Ishikawa (cell line): ENCODE data around the gene STAC2.
A peak's percentile ranks its signal among the peaks of the same experiment; 100 is the strongest.

Experiments
- CEBPB ChIP-seq: IDR thresholded peaks from 2 replicates; pipeline ENCODE4 v1.6.1; 2012
- CREB1 ChIP-seq: IDR thresholded peaks from 2 replicates; pipeline ENCODE4 v1.6.1; 2012; ENCODE audit warnings: low read depth
- EGR1 ChIP-seq: IDR thresholded peaks from 2 replicates; pipeline ENCODE4 v1.6.1; 2012
- EP300 ChIP-seq: IDR thresholded peaks from 2 replicates; pipeline ENCODE4 v1.6.1; 2012; ENCODE audit warnings: borderline replicate concordance
- FOXM1 ChIP-seq: IDR thresholded peaks from 2 replicates; pipeline ENCODE4 v1.6.1; 2012; ENCODE audit warnings: low read depth, borderline replicate concordance
- NFIC ChIP-seq: IDR thresholded peaks from 2 replicates; pipeline ENCODE4 v1.6.1; 2012
- RAD21 ChIP-seq: IDR thresholded peaks from 2 replicates; pipeline ENCODE4 v1.6.1; 2012; ENCODE audit warnings: low read depth
- TAF1 ChIP-seq: IDR thresholded peaks from 2 replicates; pipeline ENCODE4 v1.6.1; 2012; ENCODE audit warnings: low read depth, mild to moderate bottlenecking
- TCF12 ChIP-seq: IDR thresholded peaks from 2 replicates; pipeline ENCODE4 v1.6.1; 2012; ENCODE audit warnings: low read depth
- TEAD4 ChIP-seq: IDR thresholded peaks from 2 replicates; pipeline ENCODE4 v1.6.1; 2012
- YY1 ChIP-seq: IDR thresholded peaks from 2 replicates; pipeline ENCODE4 v1.6.1; 2012; ENCODE audit warnings: low read depth
- ZBTB7A ChIP-seq: IDR thresholded peaks from 2 replicates; pipeline ENCODE4 v1.6.1; 2012; ENCODE audit warnings: low read depth
- TF ChIP-seq, protein P1 (sequence below): IDR thresholded peaks from 2 replicates; pipeline ENCODE4 v1.6.1; 2012; ENCODE audit warnings: low read depth, mild to moderate bottlenecking
- TF ChIP-seq, protein P2 (sequence below): IDR thresholded peaks from 2 replicates; pipeline ENCODE4 v1.6.1; 2012
- TF ChIP-seq, protein P3 (sequence below): IDR thresholded peaks from 2 replicates; pipeline ENCODE4 v1.6.1; 2012

The STAC2 gene

DNA sequence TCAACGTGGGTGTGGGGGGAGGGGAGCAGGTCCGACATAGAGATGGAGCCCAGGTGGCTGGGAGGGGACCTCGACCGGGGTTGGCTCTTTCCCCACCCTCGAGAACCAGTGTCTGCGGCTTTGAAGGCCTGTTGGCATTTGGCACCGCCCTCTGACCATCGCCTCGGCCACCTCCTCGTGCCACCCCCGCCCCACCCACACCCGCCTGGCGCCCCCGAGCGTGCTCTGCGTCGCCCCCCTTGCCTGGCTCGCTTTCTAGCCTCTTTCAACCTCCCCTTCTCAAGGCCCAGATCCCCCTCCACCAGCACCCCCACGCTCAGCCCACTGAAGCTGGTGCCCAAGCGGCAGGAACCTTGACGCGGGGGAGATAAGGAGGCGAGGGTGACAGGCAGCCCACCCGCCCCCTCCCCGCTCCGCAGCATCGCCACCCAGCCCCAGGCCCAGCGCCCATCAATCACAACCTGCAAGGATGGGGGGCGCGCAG, 28.9 kb downstream of the STAC2 start:
- 0 out of 2 replicates have a peak, but pooled peaks have one; percentile 2 for TF ChIP-seq TEAD4
- TF ChIP-seq, protein P1, sequence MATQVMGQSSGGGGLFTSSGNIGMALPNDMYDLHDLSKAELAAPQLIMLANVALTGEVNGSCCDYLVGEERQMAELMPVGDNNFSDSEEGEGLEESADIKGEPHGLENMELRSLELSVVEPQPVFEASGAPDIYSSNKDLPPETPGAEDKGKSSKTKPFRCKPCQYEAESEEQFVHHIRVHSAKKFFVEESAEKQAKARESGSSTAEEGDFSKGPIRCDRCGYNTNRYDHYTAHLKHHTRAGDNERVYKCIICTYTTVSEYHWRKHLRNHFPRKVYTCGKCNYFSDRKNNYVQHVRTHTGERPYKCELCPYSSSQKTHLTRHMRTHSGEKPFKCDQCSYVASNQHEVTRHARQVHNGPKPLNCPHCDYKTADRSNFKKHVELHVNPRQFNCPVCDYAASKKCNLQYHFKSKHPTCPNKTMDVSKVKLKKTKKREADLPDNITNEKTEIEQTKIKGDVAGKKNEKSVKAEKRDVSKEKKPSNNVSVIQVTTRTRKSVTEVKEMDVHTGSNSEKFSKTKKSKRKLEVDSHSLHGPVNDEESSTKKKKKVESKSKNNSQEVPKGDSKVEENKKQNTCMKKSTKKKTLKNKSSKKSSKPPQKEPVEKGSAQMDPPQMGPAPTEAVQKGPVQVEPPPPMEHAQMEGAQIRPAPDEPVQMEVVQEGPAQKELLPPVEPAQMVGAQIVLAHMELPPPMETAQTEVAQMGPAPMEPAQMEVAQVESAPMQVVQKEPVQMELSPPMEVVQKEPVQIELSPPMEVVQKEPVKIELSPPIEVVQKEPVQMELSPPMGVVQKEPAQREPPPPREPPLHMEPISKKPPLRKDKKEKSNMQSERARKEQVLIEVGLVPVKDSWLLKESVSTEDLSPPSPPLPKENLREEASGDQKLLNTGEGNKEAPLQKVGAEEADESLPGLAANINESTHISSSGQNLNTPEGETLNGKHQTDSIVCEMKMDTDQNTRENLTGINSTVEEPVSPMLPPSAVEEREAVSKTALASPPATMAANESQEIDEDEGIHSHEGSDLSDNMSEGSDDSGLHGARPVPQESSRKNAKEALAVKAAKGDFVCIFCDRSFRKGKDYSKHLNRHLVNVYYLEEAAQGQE = no peak
- TF ChIP-seq, protein P2, sequence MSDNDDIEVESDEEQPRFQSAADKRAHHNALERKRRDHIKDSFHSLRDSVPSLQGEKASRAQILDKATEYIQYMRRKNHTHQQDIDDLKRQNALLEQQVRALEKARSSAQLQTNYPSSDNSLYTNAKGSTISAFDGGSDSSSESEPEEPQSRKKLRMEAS = peak; percentile 58
- 0 out of 2 replicates have a peak, but pooled peaks have one; percentile 58 for TF ChIP-seq ZBTB7A
- 0 out of 2 replicates have a peak, but pooled peaks have one; percentile 3 for TF ChIP-seq EP300
- TF ChIP-seq EGR1 = peak; percentile 24
- TF ChIP-seq NFIC = no peak

- TF ChIP-seq TEAD4 = 0 out of 2 replicates have a peak, but pooled peaks have one; percentile 4
- TF ChIP-seq, protein P1 = no peak
- TF ChIP-seq EP300 = peak; percentile 10; the same call in 1 of the 2 replicates
- TF ChIP-seq ZBTB7A = no peak
- TF ChIP-seq TCF12 = peak; percentile 25; the same call in 1 of the 2 replicates
- TF ChIP-seq NFIC = peak; percentile 77
Measured at GRCh38 chr17:39196241-39196807, 29.4 kb downstream of the STAC2 start.

- TF ChIP-seq TEAD4 = peak; percentile 56; the same call in 1 of the 2 replicates
- TF ChIP-seq TAF1 = no peak
- TF ChIP-seq CREB1 = no peak
- TF ChIP-seq EGR1 = no peak
- no peak for TF ChIP-seq CEBPB
- TF ChIP-seq ZBTB7A = 0 out of 2 replicates have a peak, but pooled peaks have one; percentile 25
- TF ChIP-seq RAD21 = no peak
- peak; percentile 80; the same call in 1 of the 2 replicates for TF ChIP-seq NFIC
- TF ChIP-seq, protein P2 = no peak
- TF ChIP-seq, protein P1 = no peak
- peak; percentile 43; the same call in 1 of the 2 replicates for TF ChIP-seq EP300
- TF ChIP-seq, protein P3, sequence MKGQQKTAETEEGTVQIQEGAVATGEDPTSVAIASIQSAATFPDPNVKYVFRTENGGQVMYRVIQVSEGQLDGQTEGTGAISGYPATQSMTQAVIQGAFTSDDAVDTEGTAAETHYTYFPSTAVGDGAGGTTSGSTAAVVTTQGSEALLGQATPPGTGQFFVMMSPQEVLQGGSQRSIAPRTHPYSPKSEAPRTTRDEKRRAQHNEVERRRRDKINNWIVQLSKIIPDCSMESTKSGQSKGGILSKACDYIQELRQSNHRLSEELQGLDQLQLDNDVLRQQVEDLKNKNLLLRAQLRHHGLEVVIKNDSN = no peak
- no peak for TF ChIP-seq FOXM1
- TF ChIP-seq TCF12 = no peak
- TF ChIP-seq YY1 = no peak
Measured at GRCh38 chr17:39195568-39196160, 30.1 kb downstream of the STAC2 start.

- 0 out of 2 replicates have a peak, but pooled peaks have one; percentile 18 for TF ChIP-seq ZBTB7A
- TF ChIP-seq, protein P3 = no peak
Measured at GRCh38 chr17:39194985-39195524, 30.7 kb downstream of the STAC2 start.
